Natural killer cell (primary cell): ENCODE data around the gene STX7. TPM values are rescaled to one million over a fixed set of nuclear protein-coding genes. Genes with fewer than 3 reads are reported as not detected.

Experiments used
- ATAC-seq, 3 donors: fragments of 150-1000 bp in 2 of 3; fragments of 200-7000 bp in 1 of 3; cut with Tn5 transposase; 1 replicate in 1 of 3; 2 replicates in 2 of 3; pipeline ENCODE4 v1.10.0; 2021; ENCODE audit warnings: mild to moderate bottlenecking in 2 of 3, moderate library complexity in 2 of 3
- DNase-seq, 2 donors: peaks; one replicate each; pipeline versions ENCODE4 v3.0.0 to v3.0.0-alpha.2; 2013 to 2021; ENCODE audit warnings: mixed read lengths in 1 of 2
- H3K27ac ChIP-seq: one replicate; pipeline ENCODE4 v1.5.1; 2013; ENCODE audit warnings: mild to moderate bottlenecking, low read length
- H3K27me3 ChIP-seq: one replicate; pipeline ENCODE4 v1.6.1; 2013; ENCODE audit warnings: low read length; ENCODE audit not compliant: control insufficient read depth, insufficient read depth
- H3K36me3 ChIP-seq: one replicate; pipeline ENCODE4 v1.6.1; 2013; ENCODE audit warnings: low read length; ENCODE audit not compliant: control insufficient read depth, insufficient read depth
- H3K4me1 ChIP-seq: one replicate; pipeline ENCODE4 v1.6.1; 2013; ENCODE audit warnings: low read length; ENCODE audit not compliant: control insufficient read depth, insufficient read depth
- H3K4me3 ChIP-seq: one replicate; pipeline ENCODE4 v1.5.1; 2013; ENCODE audit warnings: low read length
- H3K9me3 ChIP-seq: one replicate; pipeline ENCODE4 v1.6.1; 2013; ENCODE audit warnings: low read length; ENCODE audit not compliant: control insufficient read depth, insufficient read depth
- H3K27ac Mint-ChIP-seq, 2 donors: one replicate each; pipeline ENCODE4 v1.8.0; 2022; ENCODE audit warnings: mild to moderate bottlenecking in 2 of 2, mixed read lengths in 2 of 2, moderate library complexity in 1 of 2
- H3K27me3 Mint-ChIP-seq, 2 donors: one replicate each; pipeline ENCODE4 v1.8.0; 2022; ENCODE audit warnings: low read depth in 2 of 2, mixed read lengths in 2 of 2
- H3K36me3 Mint-ChIP-seq: one replicate; pipeline ENCODE4 v1.8.0; 2022; ENCODE audit warnings: mixed read lengths
- H3K4me1 Mint-ChIP-seq, 2 donors: one replicate each; pipeline ENCODE4 v1.8.0; 2022; ENCODE audit warnings: mixed read lengths in 2 of 2
- H3K4me3 Mint-ChIP-seq: one replicate; pipeline ENCODE4 v1.8.0; 2022; ENCODE audit warnings: mild to moderate bottlenecking, moderate library complexity, mixed read lengths
- H3K9me3 Mint-ChIP-seq, 2 donors: one replicate each; pipeline ENCODE4 v1.8.0; 2022; ENCODE audit warnings: mixed read lengths in 2 of 2
- CTCF ChIP-seq: fragments of 200-600 bp; IDR thresholded peaks from one replicate; pipeline ENCODE4 v1.8.0; 2022; ENCODE audit warnings: antibody characterized with exemption
- WGBS: methylation state at CpG from one replicate; pipeline ENCODE4 v1.1.7; 2013; ENCODE audit warnings: missing lambda C conversion rate; ENCODE audit not compliant: insufficient coverage; 5-methylcytosine and 5-hydroxymethylcytosine counted together
- intact Hi-C: fragments of 100-400 bp; cut with micrococcal nuclease; formaldehyde crosslinking; loops from one replicate; pipeline ENCODE4 v1.14.2; 2022
- total RNA-seq, 4 donors: library from RNA; stranded (reverse); fragments of 120-200 nt in 1 of 4; gene quantifications; one replicate each; pipeline versions ENCODE4 v1.2.3 to v1.2.4, GENCODE V29; 2013 to 2022

The STX7 gene
- total RNA-seq, 3 donors from 2014 or later (not counting 1 experiment from before 2014, with no cell fraction given): 37.3 to 49.9 (median 39.5) TPM

- Histone ChIP-seq H3K4me3 (no peak overlapping the region), H3K27ac (no peak overlapping the region), H3K4me1 (peaks cover 13% of the 10 kb centered on the region), H3K36me3 (no peaks in the 10 kb centered on the region), H3K27me3 (peaks cover 24% of the 10 kb centered on the region), H3K9me3 (peaks cover 3% of the 10 kb centered on the region)
- no CpG with 5 or more reads among the region's 2 CpGs for WGBS
- ATAC-seq (no peak), DNase-seq (no peak)
- no peaks in the 10 kb centered on the region for H3K9me3 Mint-ChIP-seq
- H3K27ac Mint-ChIP-seq: no peak overlapping the region
- no peaks in the 10 kb centered on the region for H3K36me3 Mint-ChIP-seq
- H3K4me1 Mint-ChIP-seq: peaks cover 5 to 6% of the 10 kb centered on the region in 2 donors
- H3K4me3 Mint-ChIP-seq: no peak overlapping the region
- TF ChIP-seq CTCF: no peak
- peaks cover 30 to 69% of the 10 kb centered on the region in 2 donors for H3K27me3 Mint-ChIP-seq
- intact Hi-C loops: no loop called here
Measured at GRCh38 chr6:132405143-132405915, 107.6 kb downstream of the STX7 start.

DNA sequence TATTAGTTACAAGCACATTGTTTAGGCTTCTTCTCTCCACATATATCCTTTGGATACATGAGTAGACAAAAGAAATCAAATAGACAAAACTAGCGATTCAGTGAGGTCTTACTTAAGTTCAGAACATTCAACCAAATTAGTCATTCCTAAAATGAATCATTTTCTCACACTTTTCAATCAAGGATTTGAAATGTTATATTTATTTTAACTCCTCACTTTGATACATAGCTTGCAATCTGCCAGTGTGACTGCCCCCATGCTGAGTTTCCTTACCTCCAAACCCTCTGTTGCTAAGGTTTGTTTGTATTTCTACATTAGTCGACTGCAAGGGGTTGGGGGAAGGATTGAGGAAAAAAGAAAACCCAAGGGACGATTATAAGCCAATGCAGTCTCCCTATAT, 108.2 kb downstream of the STX7 start:
- no peak for TF ChIP-seq CTCF
- peaks cover 6% of the 10 kb centered on the region in 2 donors for H3K4me1 Mint-ChIP-seq
- WGBS: 86% methylated on average over 1 of the region's 3 CpGs
- no peak overlapping the region for H3K4me3 Mint-ChIP-seq
- Histone ChIP-seq H3K27ac (no peak overlapping the region), H3K9me3 (peaks cover 3% of the 10 kb centered on the region), H3K36me3 (no peaks in the 10 kb centered on the region), H3K4me1 (peaks cover 13% of the 10 kb centered on the region), H3K27me3 (peaks cover 24% of the 10 kb centered on the region), H3K4me3 (no peak overlapping the region)
- no peaks in the 10 kb centered on the region for H3K9me3 Mint-ChIP-seq
- H3K27ac Mint-ChIP-seq: no peak overlapping the region
- no peaks in the 10 kb centered on the region for H3K36me3 Mint-ChIP-seq
- intact Hi-C loops: no loop called here
- no peak for DNase-seq
- no peak for ATAC-seq
- peaks cover 35 to 75% of the 10 kb centered on the region in 2 donors for H3K27me3 Mint-ChIP-seq

DNA sequence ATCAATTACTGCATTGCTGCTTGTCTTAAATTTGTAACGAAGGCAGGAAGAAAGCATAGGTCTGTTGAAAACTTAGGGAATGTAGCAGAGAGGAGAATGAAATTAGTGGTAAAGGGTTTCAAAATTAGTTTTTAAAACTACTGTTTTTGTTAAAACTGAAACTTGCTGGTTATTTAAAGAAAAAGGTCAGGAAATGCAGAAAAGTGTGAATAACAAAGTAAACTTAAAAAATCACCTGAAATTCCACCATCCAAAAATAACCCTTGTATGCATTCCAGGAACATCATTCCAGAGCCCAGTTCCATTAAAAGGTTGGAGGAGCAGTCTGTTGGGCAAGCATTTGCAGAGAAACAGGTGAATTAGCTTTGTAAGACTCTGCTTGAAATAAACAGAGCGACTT, 108.6 kb downstream of the STX7 start:
- peaks cover 24% of the 10 kb centered on the region for H3K27me3 ChIP-seq

More for the DNA sequence above, 108.6 kb downstream of the STX7 start:
- no peak overlapping the region for H3K4me3 Mint-ChIP-seq
- peaks cover 37 to 79% of the 10 kb centered on the region in 2 donors for H3K27me3 Mint-ChIP-seq
- no peaks in the 10 kb centered on the region for H3K9me3 Mint-ChIP-seq
- H3K4me1 Mint-ChIP-seq: peaks cover 6% of the 10 kb centered on the region in 2 donors
- DNase-seq: no peak
- Histone ChIP-seq H3K4me3 (no peak overlapping the region), H3K27ac (no peak overlapping the region), H3K36me3 (no peaks in the 10 kb centered on the region), H3K9me3 (peaks cover 3% of the 10 kb centered on the region), H3K4me1 (peaks cover 13% of the 10 kb centered on the region)
- ATAC-seq: no peak
- H3K36me3 Mint-ChIP-seq: no peaks in the 10 kb centered on the region
- no peak overlapping the region for H3K27ac Mint-ChIP-seq
- WGBS: 70% methylated on average over 1 of the region's 2 CpGs
- intact Hi-C loops: no loop called here
- TF ChIP-seq CTCF: no peak
